ENCODE measurements around the gene MZB1.

The MZB1 gene

DNA sequence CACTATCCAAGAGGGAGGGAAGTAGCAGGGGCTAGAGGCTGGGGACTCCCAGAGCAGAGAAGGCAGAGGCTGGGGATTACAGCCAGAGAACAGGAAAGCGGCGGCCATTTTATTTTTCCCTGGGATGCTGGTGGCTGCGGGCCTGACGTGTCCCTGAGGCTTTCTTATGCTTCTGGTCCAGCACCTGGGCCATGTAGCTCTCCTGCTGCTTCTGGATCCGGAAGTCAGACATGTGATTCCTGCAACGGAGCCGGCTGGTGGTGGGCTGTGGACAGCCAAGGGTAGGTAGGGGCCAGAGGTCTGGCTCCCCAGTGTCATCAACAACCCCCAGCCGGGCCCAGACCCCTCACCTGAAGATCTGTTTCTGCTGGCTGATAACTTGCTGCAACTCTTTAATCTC, 7.0 kb upstream of the MZB1 start:
- DNase-seq (ENCODE audit: insufficient read length, low spot score) (no peak), FAIRE-seq (no peak)
- TF ChIP-seq, protein P1, sequence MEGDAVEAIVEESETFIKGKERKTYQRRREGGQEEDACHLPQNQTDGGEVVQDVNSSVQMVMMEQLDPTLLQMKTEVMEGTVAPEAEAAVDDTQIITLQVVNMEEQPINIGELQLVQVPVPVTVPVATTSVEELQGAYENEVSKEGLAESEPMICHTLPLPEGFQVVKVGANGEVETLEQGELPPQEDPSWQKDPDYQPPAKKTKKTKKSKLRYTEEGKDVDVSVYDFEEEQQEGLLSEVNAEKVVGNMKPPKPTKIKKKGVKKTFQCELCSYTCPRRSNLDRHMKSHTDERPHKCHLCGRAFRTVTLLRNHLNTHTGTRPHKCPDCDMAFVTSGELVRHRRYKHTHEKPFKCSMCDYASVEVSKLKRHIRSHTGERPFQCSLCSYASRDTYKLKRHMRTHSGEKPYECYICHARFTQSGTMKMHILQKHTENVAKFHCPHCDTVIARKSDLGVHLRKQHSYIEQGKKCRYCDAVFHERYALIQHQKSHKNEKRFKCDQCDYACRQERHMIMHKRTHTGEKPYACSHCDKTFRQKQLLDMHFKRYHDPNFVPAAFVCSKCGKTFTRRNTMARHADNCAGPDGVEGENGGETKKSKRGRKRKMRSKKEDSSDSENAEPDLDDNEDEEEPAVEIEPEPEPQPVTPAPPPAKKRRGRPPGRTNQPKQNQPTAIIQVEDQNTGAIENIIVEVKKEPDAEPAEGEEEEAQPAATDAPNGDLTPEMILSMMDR (IDR thresholded peaks at IDR 0.05; ENCODE audit: insufficient read depth, missing control alignments), result no peak

DNA sequence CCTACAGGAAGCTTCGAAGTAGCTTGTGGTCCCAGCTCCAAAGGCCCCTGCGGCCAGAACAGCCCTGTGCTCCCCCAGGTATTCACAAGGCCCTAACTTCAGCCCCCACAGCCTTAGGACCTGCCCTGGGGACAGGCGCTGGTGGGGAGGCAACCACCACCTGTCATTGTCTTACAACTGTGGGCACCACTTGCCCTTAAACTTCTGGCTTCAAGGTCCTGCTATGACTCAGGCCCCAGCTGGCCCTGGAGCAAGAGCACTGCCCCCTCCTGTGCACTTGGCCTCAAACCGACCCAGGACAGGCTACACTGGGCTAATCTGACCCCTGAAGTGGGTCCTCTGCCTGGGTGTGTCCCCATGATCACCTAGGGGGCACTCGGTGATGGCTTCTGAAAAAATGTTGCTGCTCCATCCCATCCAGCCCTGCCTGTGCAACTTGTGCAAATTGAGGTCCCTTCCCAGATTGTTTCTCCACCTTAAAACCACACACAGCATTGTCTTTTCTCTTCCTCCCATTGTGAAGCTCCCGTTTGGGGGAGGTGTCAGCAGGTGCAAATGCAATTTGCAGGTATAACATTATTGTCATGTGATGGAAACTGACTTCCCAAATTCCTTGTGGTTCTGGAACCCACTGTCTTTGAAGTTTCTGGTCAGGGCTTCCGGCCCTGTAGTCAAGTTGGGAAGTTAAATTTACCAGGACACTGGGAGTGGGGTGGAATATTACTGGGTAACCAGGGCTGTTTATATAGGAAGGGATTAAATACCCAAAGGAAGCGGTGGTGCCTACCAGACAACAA, 6.3 kb upstream of the MZB1 start:
- FAIRE-seq, result no peak
- no peak for DNase-seq (ENCODE audit: insufficient read length, low spot score)

GRCh38 chr5:139394654-139395566, 5.2 kb upstream of the MZB1 start, which contains the start of gene PROB1:
PROB1 (minus strand) TSS chr5:139395104; CDS start chr5:139395081, 23 bp downstream.
- TF ChIP-seq, protein P1 (IDR thresholded peaks at IDR 0.05; ENCODE audit: insufficient read depth, missing control alignments), result no peak
- DNase-seq (ENCODE audit: insufficient read length, low spot score), result no peak
- FAIRE-seq, result no peak

More for the DNA sequence above, 6.3 kb upstream of the MZB1 start:
- TF ChIP-seq, protein P1 (IDR thresholded peaks at IDR 0.05; ENCODE audit: insufficient read depth, missing control alignments), result no peak

GRCh38 chr5:139394123-139394653, 4.5 kb upstream of the MZB1 start:
- TF ChIP-seq, protein P1 (IDR thresholded peaks at IDR 0.05; ENCODE audit: insufficient read depth, missing control alignments), result no peak
- DNase-seq (ENCODE audit: insufficient read length, low spot score) (no peak), FAIRE-seq (no peak)

DNA sequence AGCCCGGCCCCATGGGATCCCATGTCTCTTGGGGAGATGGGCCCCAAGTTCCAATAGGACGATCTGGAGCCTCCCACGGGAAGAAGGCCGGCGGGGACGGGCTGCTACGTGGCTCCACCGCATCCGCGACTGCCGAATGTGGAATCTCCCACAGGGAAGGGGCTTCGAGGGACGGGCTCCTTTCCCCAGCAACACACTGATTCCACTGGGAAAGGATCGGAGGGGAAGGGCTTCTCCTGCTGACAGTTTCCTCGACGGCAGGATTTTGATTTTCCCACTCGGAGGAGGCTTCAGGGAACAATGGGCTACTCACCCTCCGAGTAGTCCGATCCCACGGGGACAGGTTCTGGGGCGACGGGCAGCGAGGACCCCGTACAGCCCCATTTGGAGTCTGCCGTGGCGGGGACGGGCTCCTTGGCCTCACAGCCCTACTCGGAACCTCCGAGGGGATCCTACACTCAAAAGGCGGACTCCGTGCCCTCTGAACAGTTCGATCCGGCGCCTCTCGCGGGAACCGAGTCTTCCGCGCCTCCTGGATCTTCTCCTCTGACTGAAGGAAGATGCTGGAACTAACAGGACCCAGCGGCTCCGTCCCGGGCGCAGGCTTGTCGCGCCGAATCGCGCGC, 3.9 kb upstream of the MZB1 start:
- TF ChIP-seq, protein P1 (IDR thresholded peaks at IDR 0.05; ENCODE audit: insufficient read depth, missing control alignments), result no peak
- DNase-seq (ENCODE audit: insufficient read length, low spot score), result no peak
- FAIRE-seq, result no peak

DNA sequence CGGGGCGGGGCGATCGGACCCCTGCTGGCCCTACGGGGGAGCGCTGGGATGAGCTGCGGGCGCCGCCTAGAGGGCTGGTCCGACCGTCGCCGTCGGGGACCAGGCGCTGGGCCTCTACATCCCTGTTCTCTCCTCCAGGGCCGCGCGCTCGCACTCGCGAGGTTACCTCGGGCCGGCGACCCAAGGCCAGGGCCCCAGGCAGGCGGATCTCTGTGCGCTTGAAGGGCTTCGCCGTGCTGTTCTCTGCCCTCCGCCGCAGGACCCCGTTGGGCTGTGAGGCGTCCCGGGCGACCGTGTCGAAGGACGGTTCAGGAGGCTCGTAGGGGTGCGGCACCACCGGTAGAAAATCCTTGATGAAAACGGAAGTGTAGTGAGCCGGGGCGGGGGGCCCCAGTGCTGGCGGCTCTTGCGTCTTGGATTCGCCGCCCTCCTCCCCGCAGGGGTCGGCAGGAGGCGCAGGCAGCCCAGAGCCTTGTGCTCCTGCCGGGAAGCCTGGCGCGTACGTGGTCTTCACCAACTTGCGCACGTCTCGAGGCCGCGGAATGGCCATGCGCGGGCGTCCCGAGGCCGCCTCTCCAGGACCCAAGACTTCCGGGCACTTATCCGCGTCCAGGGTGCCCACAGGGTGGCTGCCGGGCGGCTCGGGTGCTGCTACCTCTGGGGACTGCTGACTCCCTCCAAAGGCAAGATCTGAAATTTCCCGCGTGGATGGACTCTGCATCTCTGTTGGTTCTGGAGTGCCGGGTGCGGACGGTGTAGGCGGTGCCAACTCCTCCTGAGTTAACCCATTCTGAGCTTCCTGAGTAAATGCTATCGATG, 3.2 kb upstream of the MZB1 start:
- TF ChIP-seq, protein P1 (IDR thresholded peaks at IDR 0.05; ENCODE audit: insufficient read depth, missing control alignments), result peak; percentile 59
- DNase-seq (ENCODE audit: insufficient read length, low spot score) (peak; percentile 93), FAIRE-seq (no peak)

Measured in D721Med (cell line).